ENCODE data around the gene RNF17.

DNA sequence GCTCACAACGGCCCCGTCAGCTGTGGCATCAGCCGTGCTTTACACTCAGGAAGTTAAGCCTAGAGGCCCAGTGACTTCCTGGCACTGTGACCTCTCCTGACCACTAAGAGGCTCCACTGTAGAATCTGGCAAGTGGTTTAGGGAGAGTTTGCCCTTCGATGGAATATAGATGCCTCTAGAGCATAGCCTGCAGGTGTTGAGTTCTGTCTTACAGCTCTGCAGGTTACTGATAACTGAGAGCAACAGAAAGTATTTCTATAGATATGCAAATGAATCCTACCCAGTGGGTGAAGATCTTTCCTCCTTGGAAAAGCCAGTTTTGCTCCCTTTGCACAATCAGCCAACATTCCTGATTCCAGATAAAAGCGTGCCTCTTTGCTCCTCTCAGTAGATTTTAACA is 48.0 kb upstream of the RNF17 start:
- no peak for TF ChIP-seq CTCF (IDR thresholded peaks at IDR 0.05)
- TF ChIP-seq EP300 (IDR thresholded peaks at IDR 0.05) = no peak
- no peak for TF ChIP-seq POLR2AphosphoS5 (IDR thresholded peaks at IDR 0.05)
